Activated CD4-positive, alpha-beta T cell treated with anti-CD3 and anti-CD28 coated beads, Interleukin-2, amount 50 U/mL, for 16 hours (primary cell): ENCODE results near the gene SYT15.

Experiments used
- DNase-seq: peaks from one replicate; pipeline ENCODE4 v3.0.0-alpha.2; 2020

The SYT15 gene

DNA sequence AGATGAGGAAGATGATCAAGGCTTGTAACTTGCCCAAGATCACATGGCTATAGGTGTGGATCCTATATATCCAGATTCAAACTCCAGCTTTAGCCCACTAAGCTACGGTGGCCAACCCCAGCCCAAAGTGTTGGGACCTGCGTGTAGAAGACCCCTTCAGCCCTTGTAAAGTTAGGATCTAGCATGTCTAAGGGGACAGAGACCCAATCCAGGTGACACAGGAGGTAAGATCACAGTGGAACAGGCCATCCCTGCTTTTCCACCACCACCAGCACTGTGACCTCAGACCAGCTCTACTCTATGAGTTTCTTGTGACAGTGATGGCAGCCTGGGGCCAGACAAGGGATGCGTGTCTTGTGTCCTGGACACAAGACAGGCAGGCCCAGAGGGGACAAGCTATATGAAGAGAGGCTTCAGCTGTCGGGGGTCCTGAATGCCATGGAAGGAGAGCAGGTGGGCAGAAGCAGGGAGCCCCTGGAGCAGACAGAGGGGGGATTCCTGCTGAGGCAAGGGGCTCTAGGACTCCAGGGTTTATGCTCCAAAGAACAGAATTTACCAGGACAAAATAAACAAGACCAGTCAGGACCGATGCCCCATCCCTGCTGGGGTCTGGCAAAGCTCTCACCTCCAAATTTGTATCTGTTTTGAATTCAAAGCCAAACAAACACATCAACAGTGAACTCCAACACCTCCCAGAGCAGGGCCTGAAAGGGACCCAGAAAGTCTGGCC is 32.9 kb upstream of the SYT15 start:
- no peak for DNase-seq

GRCh38 chr10:46546591-46547540 is 32.1 kb upstream of the SYT15 start:
- DNase-seq, result no peak

DNA sequence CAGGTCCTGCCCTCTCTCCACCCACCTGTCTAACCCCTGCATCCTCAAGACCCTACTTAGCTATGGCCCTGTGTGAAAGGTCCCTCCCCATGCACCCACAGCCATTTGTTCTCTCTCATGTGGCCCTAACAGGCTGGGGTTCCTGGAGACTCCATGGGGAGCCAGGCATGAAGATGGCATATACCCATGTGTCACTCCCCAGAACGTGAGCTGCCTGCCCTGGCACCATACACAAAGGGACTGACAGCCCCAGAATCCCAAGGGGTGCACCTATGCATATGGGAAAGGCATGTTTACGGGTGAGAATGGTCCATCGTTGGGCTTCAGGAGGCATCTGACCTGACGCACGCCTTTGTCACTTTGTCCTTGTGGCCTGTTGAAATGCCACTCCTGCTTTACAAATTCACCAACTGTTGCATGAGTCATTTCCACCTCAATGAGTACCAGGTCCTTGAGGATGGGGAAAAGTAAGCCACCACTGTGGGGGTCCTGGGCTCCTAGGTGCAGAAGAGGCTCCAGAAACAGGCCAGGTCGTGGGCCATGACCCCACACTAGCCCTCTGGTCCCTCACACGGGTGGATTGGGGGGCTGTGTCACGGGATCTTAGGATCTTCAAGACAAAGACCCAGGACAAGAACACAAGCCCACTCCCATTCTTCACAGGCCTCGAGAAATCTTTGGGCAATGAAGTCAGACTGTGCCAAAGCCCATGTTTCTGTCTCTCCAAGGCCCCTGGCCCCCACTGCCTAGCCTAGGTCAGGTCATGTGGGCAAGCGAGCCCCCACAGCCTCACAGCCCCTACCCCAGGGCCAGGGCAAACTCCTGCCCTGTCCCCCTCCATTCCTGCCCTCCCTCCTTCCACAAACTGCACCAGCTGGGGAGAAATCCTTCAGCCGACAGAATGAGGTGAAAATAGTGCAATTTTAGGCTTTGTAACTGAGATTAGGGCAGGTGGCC is 31.1 kb upstream of the SYT15 start:
- DNase-seq, result no peak

DNA sequence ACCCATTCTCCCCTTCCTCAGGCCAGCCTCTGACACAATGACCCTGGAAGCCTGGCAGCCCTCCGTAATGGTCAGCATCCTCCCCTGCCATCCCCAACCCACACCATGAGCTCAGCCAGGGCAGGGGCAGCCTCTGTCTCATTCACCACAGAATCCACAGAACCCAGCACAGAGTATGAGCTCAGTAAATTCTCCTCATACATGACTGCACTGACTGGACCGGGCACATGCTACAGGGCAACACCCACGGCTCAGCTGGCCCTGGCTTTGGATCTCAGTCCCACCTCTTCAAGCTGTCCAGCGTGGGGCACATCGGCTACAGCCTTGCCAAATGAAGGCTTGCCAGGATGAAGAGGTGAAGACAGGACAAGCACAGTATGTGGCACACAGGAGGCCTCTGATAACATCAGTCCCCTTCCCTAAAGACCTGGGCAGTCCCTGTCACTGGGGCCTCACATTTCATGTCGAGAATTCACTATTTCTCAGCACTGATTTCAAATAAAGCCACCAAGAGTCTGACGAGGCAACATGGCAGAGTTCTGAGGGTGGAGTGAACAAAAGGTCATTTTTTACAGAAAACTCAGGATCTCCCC is 30.3 kb upstream of the SYT15 start:
- no peak for DNase-seq

GRCh38 chr10:46549171-46550075 is 29.5 kb upstream of the SYT15 start:
- DNase-seq, result no peak

DNA sequence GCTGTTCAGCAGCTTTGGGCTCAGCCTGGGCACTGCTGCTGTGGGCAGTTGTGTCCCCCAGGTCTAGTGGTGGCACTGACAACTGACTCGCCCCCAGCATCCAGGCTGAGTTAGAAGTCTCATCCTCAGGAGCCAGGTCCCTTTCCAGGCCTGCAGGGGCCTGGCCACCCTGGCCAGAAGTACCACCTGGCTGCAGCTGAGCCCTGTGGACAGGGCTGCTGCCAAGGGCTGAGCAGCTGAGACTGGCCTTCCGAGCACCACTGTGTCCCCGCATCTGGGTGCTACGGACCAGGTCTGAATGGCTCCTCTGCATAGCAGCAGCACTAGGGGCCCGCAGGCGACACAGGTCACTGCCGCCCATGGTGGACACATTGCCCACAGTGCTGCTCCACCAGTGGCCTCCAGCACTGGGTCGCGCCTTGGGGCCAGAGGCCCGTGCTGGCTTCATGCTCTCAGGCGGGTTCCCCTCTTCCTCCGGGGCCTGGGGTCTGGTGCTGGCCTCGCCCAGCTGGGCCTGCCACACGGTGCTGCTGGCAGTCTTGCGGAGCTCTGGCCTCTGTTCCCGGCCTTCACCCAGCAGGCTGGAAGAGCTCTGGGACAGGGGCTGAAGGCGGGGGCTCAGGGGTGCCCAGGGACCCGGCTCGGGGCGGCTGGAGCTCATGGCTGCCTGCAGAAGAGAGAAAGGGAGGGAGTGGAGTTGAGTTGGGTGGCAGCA is 28.7 kb upstream of the SYT15 start:
- no peak for DNase-seq

GRCh38 chr10:46550795-46551700 is 27.9 kb upstream of the SYT15 start:
- no peak for DNase-seq

DNA sequence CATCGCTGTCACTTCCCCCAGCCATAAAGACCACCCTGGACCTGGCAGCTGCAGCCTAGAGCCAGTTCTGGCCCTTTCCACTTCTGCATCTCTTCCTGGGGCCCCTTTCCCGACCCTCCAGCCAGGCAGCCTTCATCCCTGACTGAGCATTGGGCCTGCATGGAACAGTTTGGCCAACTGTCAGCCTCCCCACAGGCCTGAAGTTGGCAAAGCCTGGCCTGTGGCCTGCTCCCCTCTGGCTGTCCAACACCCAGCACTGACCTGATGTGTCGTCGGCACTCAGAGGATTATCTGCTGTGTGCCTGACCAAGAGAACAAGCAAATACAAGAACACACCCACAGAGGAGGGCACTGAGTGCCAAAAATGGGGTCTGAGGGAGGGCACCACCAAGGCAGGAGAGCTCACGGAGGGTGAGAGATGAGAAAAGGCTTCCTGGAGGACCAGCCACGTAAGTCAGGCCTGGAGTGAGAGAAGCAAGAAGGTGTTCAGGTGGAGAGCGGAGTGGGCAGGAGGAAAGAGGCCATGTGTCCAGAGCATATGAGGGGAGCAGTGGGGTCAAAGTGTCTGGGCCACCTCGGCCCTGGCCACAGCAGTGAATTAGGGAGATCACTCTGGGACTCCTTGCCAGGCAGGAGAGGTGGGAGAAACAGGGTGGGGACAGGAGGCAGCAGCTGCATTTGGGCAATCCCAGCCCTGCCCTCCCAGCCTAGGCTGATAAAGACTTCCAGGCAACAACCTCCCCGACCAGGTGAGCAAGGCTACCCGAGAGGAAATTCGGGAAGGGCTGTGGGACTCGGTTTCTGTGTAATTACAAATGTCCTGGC is 27.0 kb upstream of the SYT15 start:
- DNase-seq, result no peak

- DNase-seq, result no peak
Measured at GRCh38 chr10:46552526-46553237, 26.2 kb upstream of the SYT15 start.

- no peak for DNase-seq
Measured at GRCh38 chr10:46553238-46554049, 25.5 kb upstream of the SYT15 start.

- DNase-seq, result no peak
Measured at GRCh38 chr10:46554166-46554781, 24.7 kb upstream of the SYT15 start.

DNA sequence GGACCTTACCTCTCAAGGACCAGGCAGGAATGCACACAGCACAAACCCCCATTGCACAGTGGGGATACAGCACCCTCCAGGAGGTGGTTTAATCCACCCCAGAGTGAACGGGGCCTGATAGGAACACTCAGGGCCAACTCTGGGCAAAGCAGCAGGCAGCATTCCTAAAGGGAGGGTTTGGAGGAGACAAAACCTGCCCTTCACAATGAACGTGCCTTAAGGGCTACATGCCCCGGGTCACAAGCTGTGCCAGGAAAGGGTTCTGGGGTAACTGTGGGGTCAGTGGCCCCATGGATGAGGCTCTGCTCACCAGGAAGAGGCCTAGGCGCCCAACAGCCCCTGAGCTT is 23.6 kb upstream of the SYT15 start:
- no peak for DNase-seq

GRCh38 chr10:46555713-46556514 is 23.0 kb upstream of the SYT15 start:
- DNase-seq, result no peak

- no peak for DNase-seq
Measured at GRCh38 chr10:46556515-46557318, 22.2 kb upstream of the SYT15 start, which contains the start of gene GPRIN2. Gene GPRIN2 (minus strand): TSS chr10:46556658. CDS start chr10:46550736, 5,922 bp downstream.
